Measurements from ENCODE around the gene GALNT14. TPM values are rescaled to one million over a fixed set of nuclear protein-coding genes. Genes with fewer than 3 reads are reported as not detected.

Gene GALNT14
- total and polyA plus RNA-seq, 2 donors (not counting 1 experiment from before 2014, with no cell fraction given) = 3.1 to 6.2 TPM

DNA sequence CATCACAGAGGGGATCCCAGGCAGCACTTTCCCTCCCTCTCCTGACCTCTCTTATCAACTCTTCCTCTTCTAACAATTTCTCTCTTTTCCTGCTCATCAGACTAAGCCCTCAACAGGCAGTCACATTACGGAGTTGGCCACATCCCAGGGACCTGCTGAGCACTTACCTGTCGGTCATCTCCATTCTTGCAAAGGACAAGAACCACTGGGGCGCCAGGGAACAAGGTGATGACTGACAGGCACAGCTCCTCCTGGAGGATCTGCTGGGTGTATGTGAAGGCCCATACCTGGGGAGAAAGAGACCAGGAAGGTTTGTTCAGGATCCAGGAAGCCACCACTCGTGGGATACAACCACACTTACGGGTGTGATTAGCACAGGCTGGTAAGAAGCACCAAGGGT, 226.2 kb downstream of the GALNT14 start:
- Histone ChIP-seq H3K79me2 (ENCODE audit: control insufficient read depth, insufficient read depth, low read length) (no peaks in the 10 kb centered on the region), H3K27me3 (replicated peaks in 1 of 4; ENCODE audit: control extremely low read depth in 1 of 4, control insufficient read depth in 3 of 4, insufficient read depth in 4 of 4, low read length in 3 of 4) (no peaks in the 10 kb centered on the region), H2AFZ (ENCODE audit: insufficient read depth, low read depth, low read length, poor library complexity, severe bottlenecking) (no peak overlapping the region), H3K9ac (ENCODE audit: low read length) (no peak overlapping the region), H4K20me1 (ENCODE audit: control insufficient read depth, insufficient read depth, low read length, poor library complexity, severe bottlenecking) (no peaks in the 10 kb centered on the region), H3K4me3 (ENCODE audit: control extremely low read depth in 1 of 5, extremely low read depth in 1 of 5, insufficient read depth in 1 of 5, low read depth in 2 of 5, low read length in 4 of 5) (no peak overlapping the region), H3K36me3 (replicated peaks in 1 of 2; ENCODE audit: control extremely low read depth in 1 of 2, control insufficient read depth in 1 of 2, extremely low read depth in 1 of 2, insufficient read depth in 2 of 2, low read length in 1 of 2) (no peaks in the 10 kb centered on the region), H3K9me3 (ENCODE audit: control extremely low read depth in 1 of 3, control insufficient read depth in 2 of 3, insufficient read depth in 1 of 3, low read length in 2 of 3) (peaks cover 0 to 1% (median 0%) of the 10 kb centered on the region in 3 donors), H3K27ac (ENCODE audit: low read length in 2 of 2) (no peak overlapping the region), H3K4me1 (ENCODE audit: control insufficient read depth in 2 of 2, insufficient read depth in 2 of 2, low read length in 2 of 2) (no peaks in the 10 kb centered on the region), H3K4me2 (replicated peaks; ENCODE audit: low read depth, low read length, poor library complexity, severe bottlenecking) (no peak overlapping the region)
- intact Hi-C loops (cut with micrococcal nuclease) = no loop called here
- Mint-ChIP-seq H3K4me3 (no peak overlapping the region), H3K27ac (no peak overlapping the region), H3K4me1 (no peaks in the 10 kb centered on the region), H3K27me3 (no peaks in the 10 kb centered on the region), H3K9me3 (ENCODE audit: insufficient read depth) (no peaks in the 10 kb centered on the region)
- TF ChIP-seq EZH2 (IDR thresholded peaks at IDR 0.05; ENCODE audit: borderline replicate concordance, insufficient read depth, low read depth, low read length, poor library complexity, severe bottlenecking) = no peak
- TF ChIP-seq, protein P1, sequence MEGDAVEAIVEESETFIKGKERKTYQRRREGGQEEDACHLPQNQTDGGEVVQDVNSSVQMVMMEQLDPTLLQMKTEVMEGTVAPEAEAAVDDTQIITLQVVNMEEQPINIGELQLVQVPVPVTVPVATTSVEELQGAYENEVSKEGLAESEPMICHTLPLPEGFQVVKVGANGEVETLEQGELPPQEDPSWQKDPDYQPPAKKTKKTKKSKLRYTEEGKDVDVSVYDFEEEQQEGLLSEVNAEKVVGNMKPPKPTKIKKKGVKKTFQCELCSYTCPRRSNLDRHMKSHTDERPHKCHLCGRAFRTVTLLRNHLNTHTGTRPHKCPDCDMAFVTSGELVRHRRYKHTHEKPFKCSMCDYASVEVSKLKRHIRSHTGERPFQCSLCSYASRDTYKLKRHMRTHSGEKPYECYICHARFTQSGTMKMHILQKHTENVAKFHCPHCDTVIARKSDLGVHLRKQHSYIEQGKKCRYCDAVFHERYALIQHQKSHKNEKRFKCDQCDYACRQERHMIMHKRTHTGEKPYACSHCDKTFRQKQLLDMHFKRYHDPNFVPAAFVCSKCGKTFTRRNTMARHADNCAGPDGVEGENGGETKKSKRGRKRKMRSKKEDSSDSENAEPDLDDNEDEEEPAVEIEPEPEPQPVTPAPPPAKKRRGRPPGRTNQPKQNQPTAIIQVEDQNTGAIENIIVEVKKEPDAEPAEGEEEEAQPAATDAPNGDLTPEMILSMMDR (IDR thresholded peaks at IDR 0.05) = no peak
- DNase-seq = no peak
- POLR2A ChIA-PET = no interaction called here
- WGBS (ENCODE audit: insufficient coverage) = 91% methylated on average over 5 of the region's 5 CpGs
- no peak for ATAC-seq (ENCODE audit: low read depth)
- CTCF ChIA-PET = no interaction called here

DNA sequence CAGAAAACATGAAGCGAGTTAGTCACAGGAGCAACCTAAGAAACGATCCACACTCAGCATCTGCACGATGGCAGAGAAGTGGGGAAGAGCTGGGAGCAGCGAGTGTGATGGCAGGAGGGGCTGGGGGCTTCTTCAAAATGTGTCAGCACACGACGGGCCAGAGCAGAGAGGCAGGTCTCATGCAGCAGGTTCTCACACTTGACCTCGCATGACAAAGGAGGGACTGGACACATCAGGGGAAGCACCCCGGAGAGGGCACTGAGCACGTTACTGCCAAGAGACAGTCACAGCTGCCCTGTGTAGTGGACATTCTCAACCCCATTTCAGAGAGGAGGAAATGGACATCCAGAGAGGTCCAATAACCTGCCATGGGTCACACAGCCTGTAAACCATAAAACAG, 226.9 kb downstream of the GALNT14 start:
- no peak for DNase-seq
- Mint-ChIP-seq H3K27me3 (no peaks in the 10 kb centered on the region), H3K27ac (no peak overlapping the region), H3K4me1 (no peaks in the 10 kb centered on the region), H3K4me3 (no peak overlapping the region), H3K9me3 (ENCODE audit: insufficient read depth) (no peaks in the 10 kb centered on the region)
- Histone ChIP-seq H3K4me3 (ENCODE audit: control extremely low read depth in 1 of 5, extremely low read depth in 1 of 5, insufficient read depth in 1 of 5, low read depth in 2 of 5, low read length in 4 of 5) (no peak overlapping the region), H3K36me3 (replicated peaks in 1 of 2; ENCODE audit: control extremely low read depth in 1 of 2, control insufficient read depth in 1 of 2, extremely low read depth in 1 of 2, insufficient read depth in 2 of 2, low read length in 1 of 2) (no peaks in the 10 kb centered on the region), H3K9ac (ENCODE audit: low read length) (no peak overlapping the region), H3K27ac (ENCODE audit: low read length in 2 of 2) (no peak overlapping the region), H3K27me3 (replicated peaks in 1 of 4; ENCODE audit: control extremely low read depth in 1 of 4, control insufficient read depth in 3 of 4, insufficient read depth in 4 of 4, low read length in 3 of 4) (no peaks in the 10 kb centered on the region), H2AFZ (ENCODE audit: insufficient read depth, low read depth, low read length, poor library complexity, severe bottlenecking) (no peak overlapping the region), H3K9me3 (ENCODE audit: control extremely low read depth in 1 of 3, control insufficient read depth in 2 of 3, insufficient read depth in 1 of 3, low read length in 2 of 3) (peaks cover 0 to 1% (median 0%) of the 10 kb centered on the region in 3 donors), H3K4me1 (ENCODE audit: control insufficient read depth in 2 of 2, insufficient read depth in 2 of 2, low read length in 2 of 2) (no peaks in the 10 kb centered on the region), H3K4me2 (replicated peaks; ENCODE audit: low read depth, low read length, poor library complexity, severe bottlenecking) (no peak overlapping the region), H4K20me1 (ENCODE audit: control insufficient read depth, insufficient read depth, low read length, poor library complexity, severe bottlenecking) (no peaks in the 10 kb centered on the region), H3K79me2 (ENCODE audit: control insufficient read depth, insufficient read depth, low read length) (no peaks in the 10 kb centered on the region)
- POLR2A ChIA-PET = no interaction called here
- intact Hi-C loops (cut with micrococcal nuclease) = no loop called here
- no peak for TF ChIP-seq EZH2 (IDR thresholded peaks at IDR 0.05; ENCODE audit: borderline replicate concordance, insufficient read depth, low read depth, low read length, poor library complexity, severe bottlenecking)
- TF ChIP-seq, protein P1 (IDR thresholded peaks at IDR 0.05) = no peak
- CTCF ChIA-PET = no interaction called here
- ATAC-seq (ENCODE audit: low read depth) = no peak
- 99% methylated on average over 9 of the region's 9 CpGs for WGBS (ENCODE audit: insufficient coverage)

Data from B cell (primary cell).